GM12878 (cell line): ENCODE measurements around the gene GGA2. TPM values are rescaled to one million over a fixed set of nuclear protein-coding genes. Genes with fewer than 3 reads are reported as not detected.
A peak's percentile ranks its signal among the peaks of the same experiment; 100 is the strongest.

Experiments
- ATAC-seq: fragments of 200-7000 bp; cut with Tn5 transposase; 3 replicates; pipeline ENCODE4 v1.9.1; 2020; ENCODE audit warnings: mild to moderate bottlenecking, moderate library complexity
- BruUV-seq: library from RNA; stranded (reverse); fragments of 400-500 nt; replicated peaks from 2 replicates; lab custom pipeline; 2021; lab: Mats Ljungman, UMichigan
- CTCF ChIA-PET: fragments of 300-600 bp; sonication (Branson Sonifier 250); formaldehyde crosslinking; extraction: SDS; loops from one replicate; lab custom pipeline; 2021; ENCODE audit warnings: inconsistent platforms; lab: Yijun Ruan, JAX
- POLR2A ChIA-PET: fragments of 350-600 bp; formaldehyde crosslinking; extraction: SDS; loops from one replicate; lab custom pipeline; 2021; ENCODE audit warnings: inconsistent platforms; lab: Charles Lee
- RAD21 ChIA-PET: fragments of 300-600 bp; sonication (Branson Sonifier 250); formaldehyde crosslinking; loops from one replicate; lab custom pipeline; 2023; ENCODE audit warnings: antibody characterized with exemption; ENCODE audit not compliant: unreplicated experiment; lab: Charles Lee
- SMC1A ChIA-PET: fragments of 300-600 bp; sonication (Branson Sonifier 250); formaldehyde crosslinking; loops from one replicate; lab custom pipeline; 2023; ENCODE audit not compliant: unreplicated experiment, uncharacterized antibody; lab: Charles Lee
- DNase-seq: peaks from one replicate; pipeline ENCODE4 v3.0.0-alpha.2; 2011; ENCODE audit warnings: low read depth, low spot score
- FAIRE-seq: peaks from 3 replicates; lab custom pipeline; 2011; peaks lifted over from hg19 to GRCh38; lab: Jason Lieb, UNC
- H2AFZ ChIP-seq: 2 replicates; pipeline ENCODE4 v1.6.0; 2011; ENCODE audit warnings: low read depth, low read length, control low read depth; ENCODE audit not compliant: control insufficient read depth
- H3K27ac ChIP-seq: 2 replicates; pipeline ENCODE4 v1.5.1; 2011; ENCODE audit warnings: control low read depth; ENCODE audit not compliant: control insufficient read depth, insufficient read depth
- H3K27me3 ChIP-seq, 2 experiments: replicated peaks in 1 of 2; 2 replicates each; pipeline versions ENCODE4 v1.6.0 to v1.6.1; 2011; ENCODE audit warnings: low read length in 1 of 2; ENCODE audit not compliant: control insufficient read depth in 2 of 2, insufficient read depth in 2 of 2
- H3K36me3 ChIP-seq, 2 experiments: 2 replicates each; pipeline ENCODE4 v1.5.1; 2011; ENCODE audit warnings: low read length in 1 of 2; ENCODE audit not compliant: control insufficient read depth in 2 of 2, insufficient read depth in 2 of 2
- H3K4me1 ChIP-seq: 2 replicates; pipeline ENCODE4 v1.6.1; 2011; ENCODE audit warnings: mild to moderate bottlenecking, low read length, moderate library complexity, mixed read lengths; ENCODE audit not compliant: control insufficient read depth, insufficient read depth
- H3K4me2 ChIP-seq: 2 replicates; pipeline ENCODE4 v1.6.0; 2011; ENCODE audit warnings: control low read depth; ENCODE audit not compliant: control insufficient read depth, insufficient read depth
- H3K4me3 ChIP-seq: fragments of 200-600 bp; sonication (generic); 2 replicates; pipeline ENCODE4 v1.5.1; 2016
- H3K79me2 ChIP-seq: 2 replicates; pipeline ENCODE4 v1.6.0; 2011; ENCODE audit warnings: low read length; ENCODE audit not compliant: control insufficient read depth, insufficient read depth
- H3K9ac ChIP-seq: 2 replicates; pipeline ENCODE4 v1.8.0; 2011; ENCODE audit warnings: low read length, control low read depth, mixed read lengths; ENCODE audit not compliant: control insufficient read depth, insufficient read depth
- H3K9me3 ChIP-seq: replicated peaks from 3 replicates; pipeline ENCODE4 v1.5.1; 2011; ENCODE audit warnings: mild to moderate bottlenecking, low read length; ENCODE audit not compliant: control insufficient read depth, insufficient read depth
- H4K20me1 ChIP-seq: 2 replicates; pipeline ENCODE4 v1.6.0; 2011; ENCODE audit not compliant: control insufficient read depth, insufficient read depth
- JUNB ChIP-seq: IDR thresholded peaks from 2 replicates; pipeline ENCODE4 v1.6.1; 2016; ENCODE audit warnings: antibody characterized with exemption, mild to moderate bottlenecking
- NR2F1 ChIP-seq: fragments of 450-650 bp; conservative IDR thresholded peaks from 2 replicates; pipeline ENCODE4 v1.6.1; 2017; ENCODE audit warnings: mild to moderate bottlenecking
- RAD21 ChIP-seq: IDR thresholded peaks from 2 replicates; pipeline ENCODE4 v1.6.1; 2011; ENCODE audit warnings: mild to moderate bottlenecking, low read depth, low read length, moderate library complexity; ENCODE audit not compliant: insufficient read depth
- WGBS: methylation state at CpG from one replicate; pipeline ENCODE4 v1.1.6; 2016; ENCODE audit warnings: low lambda C conversion rate; ENCODE audit not compliant: insufficient replicate concordance, insufficient coverage; ENCODE audit errors: missing lambda C conversion rate; 5-methylcytosine and 5-hydroxymethylcytosine counted together
- in situ Hi-C: fragments of 300-500 bp; cut with MboI; formaldehyde crosslinking; loops from 9 replicates; pipeline ENCODE4 v1.14.3; 2018; ENCODE audit warnings: mixed read lengths
- intact Hi-C: fragments of 100-400 bp; cut with micrococcal nuclease; formaldehyde crosslinking; loops from one replicate; pipeline ENCODE4 v1.14.2; 2022; ENCODE audit not compliant: unreplicated experiment
- polyA plus RNA-seq, 11 experiments: library from polyadenylated mRNA; depleted of rRNA in 4 of 11; unstranded in 6 of 11; stranded (reverse) in 5 of 11; fragments of >200 nt; fragmentation: Nextera tagmentation in 4 of 11; fragmentation: Illumina TruSeq in 1 of 11; extraction: Ambion mirVana in 4 of 11; extraction: Trizol in 1 of 11; gene quantifications; 1 replicate in 1 of 11; 2 replicates in 10 of 11; pipeline versions ENCODE4 v1.2.1 to v1.2.3, GENCODE V29; 2011 to 2016; ENCODE audit warnings: inconsistent platforms in 2 of 11, missing spikeins in 2 of 11, low read depth in 1 of 11
- total RNA-seq, 4 experiments: library from RNA; depleted of rRNA in 3 of 4; stranded (reverse); fragments of >200 nt in 3 of 4; fragmentation: Illumina TruSeq in 1 of 4; extraction: Trizol in 1 of 4; gene quantifications; 2 replicates each; pipeline versions ENCODE4 v1.2.1 to v1.2.3, GENCODE V29; 2013 to 2021
- TF ChIP-seq, protein P1 (sequence below), 3 experiments: IDR thresholded peaks in 2 of 3; conservative IDR thresholded peaks in 1 of 3; 2 replicates each; pipeline ENCODE4 v1.5.1; 2011; ENCODE audit warnings: low read depth in 3 of 3, low read length in 3 of 3, mild to moderate bottlenecking in 3 of 3, control low read depth in 2 of 3, moderate library complexity in 2 of 3, inconsistent platforms in 1 of 3, mixed read lengths in 1 of 3; ENCODE audit not compliant: control insufficient read depth in 2 of 3, insufficient read depth in 1 of 3; ENCODE audit errors: extremely low read depth in 1 of 3

The GGA2 gene
- total and polyA plus RNA-seq, 10 of the 15 experiments (the other 5 are each of a cell fraction or from before 2014, with no cell fraction given) = 14.1 to 153 (median 86.6) TPM

- intact Hi-C loops = loop anchor here (2.0 to 5.0 kb wide), 4 partner anchors 51 to 214 kb away; partner anchors contain the start of genes COG7, EARS2, NDUFAB1 and UBFD1
Measured at GRCh38 chr16:23505671-23506605, 4.4 kb downstream of the GGA2 start.

More at GRCh38 chr16:23505671-23506605, 4.4 kb downstream of the GGA2 start:
- Histone ChIP-seq H2AFZ (no peak overlapping the region), H4K20me1 (peaks cover 29% of the 10 kb centered on the region), H3K27me3 (no peaks in the 10 kb centered on the region), H3K36me3 (peaks cover 4 to 6% of the 10 kb centered on the region in 2 experiments), H3K4me1 (peaks cover 42% of the 10 kb centered on the region), H3K9me3 (no peaks in the 10 kb centered on the region), H3K9ac (peak overlapping the region; percentile 66), H3K79me2 (peaks cover 96% of the 10 kb centered on the region), H3K27ac (peak overlapping the region; percentile 86), H3K4me2 (peak overlapping the region; percentile 98), H3K4me3 (peak overlapping the region; percentile 68)
- FAIRE-seq (no peak), ATAC-seq (peak; percentile 43), DNase-seq (no peak)
- ChIA-PET SMC1A (interaction anchor here (0.7 to 7.9 kb wide), 15 partner anchors 9 to 71 kb away, joined by 3 to 61 read pairs (median 4); partner anchors contain the start of genes EARS2 and UBFD1), POLR2A (interaction anchor here (0.7 to 1.7 kb wide), 6 partner anchors 9 to 172 kb away, joined by 3 to 6 read pairs (median 4); no protein-coding TSS in a partner anchor), RAD21 (interaction anchor here (0.6 to 4.3 kb wide), 10 partner anchors 12 to 1862 kb away, joined by 3 to 48 read pairs (median 3); no protein-coding TSS in a partner anchor), CTCF (interaction anchor here (0.6 to 5.1 kb wide), 17 partner anchors 12 to 358 kb away, joined by 3 to 50 read pairs (median 3); partner anchors contain the start of genes COG7, EARS2 and UBFD1)
- in situ Hi-C loops = loop anchor here (10.0 kb wide), 1 partner anchor 339 kb away; no protein-coding TSS in a partner anchor
- BruUV-seq = TSS peak; percentile 19
- WGBS = 2% methylated on average over 7 of the region's 7 CpGs
- TF ChIP-seq NR2F1 (no peak), JUNB (peak; percentile 43), RAD21 (peak; percentile 42)
- TF ChIP-seq, protein P1, sequence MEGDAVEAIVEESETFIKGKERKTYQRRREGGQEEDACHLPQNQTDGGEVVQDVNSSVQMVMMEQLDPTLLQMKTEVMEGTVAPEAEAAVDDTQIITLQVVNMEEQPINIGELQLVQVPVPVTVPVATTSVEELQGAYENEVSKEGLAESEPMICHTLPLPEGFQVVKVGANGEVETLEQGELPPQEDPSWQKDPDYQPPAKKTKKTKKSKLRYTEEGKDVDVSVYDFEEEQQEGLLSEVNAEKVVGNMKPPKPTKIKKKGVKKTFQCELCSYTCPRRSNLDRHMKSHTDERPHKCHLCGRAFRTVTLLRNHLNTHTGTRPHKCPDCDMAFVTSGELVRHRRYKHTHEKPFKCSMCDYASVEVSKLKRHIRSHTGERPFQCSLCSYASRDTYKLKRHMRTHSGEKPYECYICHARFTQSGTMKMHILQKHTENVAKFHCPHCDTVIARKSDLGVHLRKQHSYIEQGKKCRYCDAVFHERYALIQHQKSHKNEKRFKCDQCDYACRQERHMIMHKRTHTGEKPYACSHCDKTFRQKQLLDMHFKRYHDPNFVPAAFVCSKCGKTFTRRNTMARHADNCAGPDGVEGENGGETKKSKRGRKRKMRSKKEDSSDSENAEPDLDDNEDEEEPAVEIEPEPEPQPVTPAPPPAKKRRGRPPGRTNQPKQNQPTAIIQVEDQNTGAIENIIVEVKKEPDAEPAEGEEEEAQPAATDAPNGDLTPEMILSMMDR (IDR thresholded peaks at IDR 0.05 in 2 of 3, conservative IDR thresholded peaks at IDR 0.05 in 1 of 3; ENCODE audit: control insufficient read depth in 2 of 3, extremely low read depth in 1 of 3, insufficient read depth in 1 of 3, low read depth in 3 of 3, low read length in 3 of 3) = peak; percentile 22 to 38 (median 31); a peak in 2 of 6 replicates
